Measurements from ENCODE around the gene RNLS. TPM values are rescaled to one million over a fixed set of nuclear protein-coding genes. Genes with fewer than 3 reads are reported as not detected.

The RNLS gene
- total RNA-seq, 1 donor from 2014 or later, result 2.2 TPM

DNA sequence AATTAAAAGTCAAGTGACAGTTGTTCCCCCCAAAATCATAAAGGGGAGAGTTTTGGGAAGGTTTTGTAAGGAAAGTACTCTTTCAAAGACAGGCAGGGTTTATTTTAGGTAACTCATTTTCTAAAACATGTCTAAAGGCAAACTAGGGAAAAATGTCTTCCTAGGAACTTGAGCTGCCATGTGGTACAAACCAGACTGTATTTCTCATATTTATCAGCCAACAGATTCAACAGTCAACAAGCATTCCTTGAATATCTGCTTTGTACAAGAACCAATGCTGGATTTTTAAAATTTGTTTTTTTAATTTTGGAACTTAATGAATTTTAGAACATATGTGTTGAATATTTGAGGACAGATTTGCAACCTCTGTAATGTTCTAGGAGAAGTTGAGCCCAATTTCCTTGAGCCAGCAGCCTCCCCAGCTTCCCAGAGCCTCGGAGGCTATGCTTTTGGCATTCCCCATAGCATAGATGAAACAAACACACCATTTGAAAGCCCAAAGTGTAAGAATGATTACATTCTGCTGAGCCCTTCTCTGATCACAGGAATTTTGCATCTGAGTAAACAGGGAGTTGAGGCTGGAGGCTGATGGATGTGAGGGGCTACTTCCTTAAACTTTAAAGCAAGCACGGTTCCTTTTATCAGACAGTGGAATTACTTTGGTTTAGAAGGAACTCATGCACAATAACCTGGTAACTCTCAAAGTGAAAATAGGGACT, 345.1 kb downstream of the RNLS start:
- no peak for DNase-seq (ENCODE audit: low read depth, low spot score)

DNA sequence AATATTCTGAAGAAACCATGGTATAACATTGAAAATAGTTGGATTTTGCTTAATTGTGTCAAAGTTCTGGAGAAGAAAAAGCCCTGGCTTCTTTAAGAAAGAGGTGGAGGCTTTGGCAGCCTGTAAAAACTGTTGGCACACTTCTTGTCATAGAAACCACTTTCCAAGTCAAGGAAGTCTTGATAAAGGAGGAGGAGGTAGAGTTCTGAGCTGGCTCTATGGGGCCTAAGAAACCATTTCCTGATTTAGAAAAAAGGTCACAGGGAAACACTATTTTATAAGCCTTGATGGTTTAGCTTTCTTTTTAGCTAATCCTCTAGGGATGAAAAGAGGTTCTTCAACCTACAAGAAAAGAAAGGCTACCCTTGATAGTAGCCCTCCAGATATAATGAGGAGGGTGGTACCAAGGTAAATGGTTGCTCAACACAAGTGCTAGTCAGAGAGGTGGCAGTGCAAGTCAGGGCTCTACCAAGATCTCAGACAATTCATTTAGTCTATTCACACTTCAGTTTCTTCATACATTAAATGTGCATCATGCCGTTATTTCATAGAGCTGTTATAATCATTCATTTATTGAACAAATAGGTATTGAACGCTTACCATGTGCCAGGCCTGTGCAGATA, 346.9 kb downstream of the RNLS start:
- DNase-seq (ENCODE audit: low read depth, low spot score), result no peak

DNA sequence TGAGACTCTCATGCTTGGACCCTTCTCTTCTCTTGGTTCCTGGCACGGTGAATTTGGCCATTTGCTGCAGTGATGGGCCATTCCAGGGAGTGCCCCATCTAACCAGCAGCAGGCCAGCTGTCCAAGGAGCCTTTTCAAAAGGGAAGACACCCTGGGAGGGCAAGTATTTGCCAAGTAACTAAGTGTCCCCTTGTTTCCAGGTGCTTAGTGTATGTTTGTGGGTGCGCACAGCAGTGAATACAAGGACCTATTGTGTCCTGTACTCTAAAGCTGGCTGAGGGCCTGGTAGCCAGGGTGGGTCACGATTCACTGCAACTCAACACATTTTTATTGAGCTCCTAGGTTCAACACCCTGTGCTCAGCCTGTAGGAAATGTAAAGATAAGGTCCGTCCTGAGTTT, 348.8 kb downstream of the RNLS start:
- DNase-seq (ENCODE audit: low read depth, low spot score), result no peak

DNA sequence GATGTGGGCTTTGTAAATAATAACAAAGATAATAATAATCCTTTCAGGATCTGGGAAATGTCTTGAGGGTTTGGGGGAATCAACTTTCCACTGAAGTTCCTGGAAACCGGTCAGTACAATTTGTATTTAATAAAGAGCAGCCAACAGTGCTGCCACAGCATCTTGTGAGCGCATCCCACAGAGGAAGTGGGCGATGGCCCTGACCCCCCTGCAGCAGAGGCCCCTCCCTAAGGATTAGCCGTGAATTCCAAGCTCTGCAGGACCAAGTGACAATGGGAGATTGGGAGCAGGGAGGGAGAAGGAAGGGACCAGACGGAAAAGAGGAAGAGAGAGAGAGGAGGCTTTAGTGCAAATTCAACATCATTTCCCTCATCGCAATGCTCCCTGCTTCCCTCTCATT, 349.2 kb downstream of the RNLS start:
- DNase-seq (ENCODE audit: low read depth, low spot score), result no peak

DNA sequence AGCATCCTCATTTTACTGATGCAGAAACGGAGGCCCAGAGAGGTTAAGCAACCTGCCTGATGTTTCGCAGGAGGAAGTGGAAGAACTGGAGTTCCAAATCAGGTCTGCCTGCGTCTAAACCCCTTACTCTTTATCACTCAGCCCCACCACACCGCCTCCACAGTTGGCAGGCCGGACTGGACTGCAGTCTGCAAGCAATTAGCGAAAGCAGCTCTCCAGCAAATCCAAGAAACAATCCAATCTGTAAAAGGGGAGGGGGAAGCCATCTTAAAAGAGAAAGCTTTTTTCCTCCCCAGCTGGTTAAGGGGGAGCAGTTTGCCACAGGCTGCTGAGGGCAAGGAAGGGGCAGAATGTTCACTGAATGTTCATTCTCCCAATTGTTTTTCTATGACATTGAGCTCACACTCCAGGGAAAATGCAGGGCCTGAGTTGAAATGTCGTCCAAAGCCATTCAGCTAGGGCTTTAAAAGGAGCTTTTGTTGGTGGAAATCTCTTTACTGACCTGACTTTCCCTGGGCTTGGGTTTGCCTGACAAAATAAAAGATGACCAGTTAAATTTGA, 350.1 kb downstream of the RNLS start:
- DNase-seq (ENCODE audit: low read depth, low spot score), result no peak

DNA sequence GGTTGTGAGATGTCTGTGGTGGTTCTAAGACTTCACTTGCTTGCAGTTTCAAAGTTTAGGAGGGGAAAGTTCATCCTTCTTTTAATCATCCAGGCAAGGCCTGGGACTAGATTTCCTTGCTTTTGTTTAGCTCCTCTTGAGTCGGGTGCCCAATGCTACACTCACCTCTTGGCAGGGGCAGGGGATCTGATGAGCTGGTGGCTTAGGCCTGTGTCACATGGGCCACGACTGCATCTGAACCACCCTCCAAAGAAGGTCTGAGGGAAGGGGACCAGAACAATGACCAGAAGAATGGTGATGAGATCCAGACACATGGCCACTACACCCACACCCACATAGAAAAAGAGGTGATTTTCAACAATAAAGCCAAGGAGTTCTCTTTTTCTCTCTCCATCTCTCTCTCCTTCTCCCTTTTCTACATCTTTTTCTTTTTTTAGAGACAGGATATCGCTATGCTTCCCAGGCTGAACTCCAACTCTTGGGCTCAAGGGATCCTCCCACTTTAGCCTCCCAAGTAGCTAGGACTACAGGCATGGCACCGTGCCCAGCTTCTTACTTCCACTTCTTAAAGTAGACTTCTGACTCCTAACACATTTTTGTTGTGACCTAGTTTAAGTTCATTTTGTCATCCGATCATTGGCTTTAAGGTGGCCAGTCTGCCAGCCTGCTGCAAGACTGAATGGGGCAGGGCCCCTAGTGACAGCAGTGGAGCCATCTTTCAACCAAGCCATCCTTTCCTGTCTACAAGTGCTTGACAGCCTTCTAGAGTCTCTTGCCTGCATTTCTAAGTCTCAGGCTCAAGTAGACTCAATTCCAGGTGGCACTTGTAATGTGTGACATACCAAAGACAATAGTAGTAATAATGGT, 350.9 kb downstream of the RNLS start:
- DNase-seq (ENCODE audit: low read depth, low spot score), result no peak

DNA sequence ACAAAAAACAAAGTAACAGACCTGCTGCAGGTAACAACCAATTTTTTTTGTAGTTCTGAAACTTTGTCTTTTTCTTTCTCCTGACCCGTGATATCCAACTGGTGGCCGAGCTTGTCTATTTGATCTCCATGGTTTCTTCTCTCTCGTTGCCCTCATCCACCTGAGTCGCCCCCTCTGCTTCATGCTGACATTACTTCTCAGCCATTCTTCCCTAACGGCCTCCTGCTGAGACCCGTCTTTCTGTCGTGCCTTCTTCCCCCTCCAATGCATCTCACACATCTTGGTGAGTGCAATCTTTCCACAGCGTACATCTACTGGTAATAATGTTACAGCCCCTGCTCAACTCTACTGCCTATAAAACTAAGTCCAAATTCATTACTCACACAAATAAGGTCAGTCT, 352.9 kb downstream of the RNLS start:
- DNase-seq (ENCODE audit: low read depth, low spot score), result no peak

DNA sequence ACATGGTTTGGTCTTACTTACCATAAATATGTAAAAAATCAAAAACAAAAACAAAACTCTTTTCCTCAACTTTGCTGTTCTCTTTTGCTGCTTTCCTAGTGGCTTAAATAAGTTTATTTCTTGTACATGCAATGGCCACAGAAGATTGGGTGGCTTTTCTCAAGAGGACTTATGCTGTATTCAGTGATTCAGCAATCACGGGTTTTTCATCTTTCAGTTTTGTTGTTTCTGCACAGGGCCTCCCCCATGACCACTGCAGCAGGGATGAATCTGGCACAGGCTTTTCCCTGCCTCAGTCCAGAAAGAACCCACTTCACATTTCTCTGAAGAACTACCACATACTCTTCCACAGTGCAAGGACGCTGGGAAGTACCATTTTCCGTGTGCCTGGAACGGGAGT, 355.0 kb downstream of the RNLS start:
- DNase-seq (ENCODE audit: low read depth, low spot score), result no peak

DNA sequence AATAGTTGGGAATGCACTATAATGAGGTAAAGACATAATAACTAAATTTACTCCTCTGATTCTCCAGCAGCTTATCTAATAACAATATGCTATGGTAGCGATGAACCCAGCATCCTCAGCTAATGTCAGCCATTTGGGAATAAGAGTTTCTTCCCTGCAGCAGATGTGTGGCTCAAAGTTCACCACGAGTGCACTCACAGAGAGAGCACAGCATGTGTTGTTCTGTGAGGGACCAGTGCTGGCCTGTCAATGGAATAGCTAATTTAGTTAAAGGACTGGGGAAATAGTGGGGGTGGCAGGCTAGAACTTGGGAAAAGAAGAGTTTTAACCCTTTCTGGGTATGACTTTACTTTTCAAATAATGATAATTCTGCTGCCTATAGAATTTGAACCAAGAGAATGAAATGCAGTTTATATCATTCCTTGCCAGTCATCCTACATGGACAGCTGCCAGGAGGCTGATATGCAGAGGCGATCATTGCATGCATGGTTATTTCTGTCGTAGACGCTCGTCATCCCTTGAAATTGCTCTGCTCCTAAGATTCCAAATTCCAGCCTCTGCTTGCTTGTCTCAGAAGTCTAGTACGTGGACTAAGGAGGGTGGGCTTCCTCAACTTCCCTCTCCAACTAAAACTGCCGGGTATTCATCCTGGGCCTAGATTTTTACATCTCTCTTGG, 355.6 kb downstream of the RNLS start:
- no peak for DNase-seq (ENCODE audit: low read depth, low spot score)

DNA sequence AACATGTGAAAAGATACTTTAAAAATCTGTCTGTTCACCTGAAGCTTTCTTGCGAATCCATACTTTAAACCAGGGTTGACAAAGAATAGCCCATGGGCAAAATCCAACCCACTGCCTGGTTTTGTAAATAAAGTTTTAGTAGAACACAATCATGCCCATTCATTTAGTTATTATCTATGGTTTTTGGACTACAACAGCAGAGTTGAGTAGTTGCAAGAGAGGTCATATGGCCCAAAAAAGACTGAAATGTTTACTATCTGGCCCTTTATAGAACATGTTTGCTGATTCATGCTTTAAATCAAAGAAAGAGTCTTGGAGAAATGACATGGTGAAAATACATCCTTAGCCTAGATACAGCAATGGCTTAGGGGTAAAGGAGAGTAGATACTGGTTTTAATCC, 356.2 kb downstream of the RNLS start:
- DNase-seq (ENCODE audit: low read depth, low spot score), result no peak

DNA sequence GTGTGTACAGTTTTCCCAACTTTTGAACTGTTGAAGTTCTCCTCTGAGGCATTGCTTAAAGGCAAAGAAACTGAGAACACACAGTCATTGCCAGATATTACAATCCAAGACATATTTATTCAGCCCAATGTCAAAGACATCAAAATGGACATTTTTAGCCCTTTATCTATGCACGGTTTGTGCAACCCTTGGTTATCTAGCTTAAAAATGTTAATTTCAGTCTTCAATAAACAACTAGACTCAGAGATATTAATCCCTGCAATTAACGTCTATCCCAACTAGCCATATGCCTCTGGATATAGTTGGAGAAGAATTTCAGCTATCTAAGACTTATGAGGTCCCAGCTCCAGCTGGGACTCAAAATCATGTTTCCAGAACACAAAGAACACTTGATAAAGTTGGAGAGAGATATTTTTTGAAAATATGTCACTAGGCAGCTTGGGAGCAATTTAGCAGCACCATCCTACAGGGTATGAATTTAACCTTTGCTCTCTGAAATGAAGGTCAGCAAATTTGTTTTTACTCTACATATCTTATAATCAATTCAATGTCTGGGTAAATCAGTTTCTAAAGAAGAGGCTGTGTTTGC, 357.0 kb downstream of the RNLS start:
- DNase-seq (ENCODE audit: low read depth, low spot score), result no peak

Other genes with a start within 250 kb of the RNLS start
- gene LIPJ, start 3.4 kb upstream of the RNLS start, total RNA-seq, result 0.21 TPM in 1 of 2 replicates, not detected in the other
- gene LIPF, start 81.1 kb upstream of the RNLS start, total RNA-seq, result not detected in 2 replicates
- not detected in 2 replicates for gene LIPK, start 122.9 kb upstream of the RNLS start, total RNA-seq
- not detected in 2 replicates for gene LIPN, start 176.7 kb upstream of the RNLS start, total RNA-seq
- not detected in 2 replicates for gene LIPM, start 219.4 kb upstream of the RNLS start, total RNA-seq